ENCODE measurements around the gene TMEM267.
A peak's percentile ranks its signal among the peaks of the same experiment; 100 is the strongest.
"Not testable (repeated sequence)": the region's sequence is repeated elsewhere in the genome, so short reads cannot be mapped to it uniquely, and the experiment has no call there.

The TMEM267 gene

DNA sequence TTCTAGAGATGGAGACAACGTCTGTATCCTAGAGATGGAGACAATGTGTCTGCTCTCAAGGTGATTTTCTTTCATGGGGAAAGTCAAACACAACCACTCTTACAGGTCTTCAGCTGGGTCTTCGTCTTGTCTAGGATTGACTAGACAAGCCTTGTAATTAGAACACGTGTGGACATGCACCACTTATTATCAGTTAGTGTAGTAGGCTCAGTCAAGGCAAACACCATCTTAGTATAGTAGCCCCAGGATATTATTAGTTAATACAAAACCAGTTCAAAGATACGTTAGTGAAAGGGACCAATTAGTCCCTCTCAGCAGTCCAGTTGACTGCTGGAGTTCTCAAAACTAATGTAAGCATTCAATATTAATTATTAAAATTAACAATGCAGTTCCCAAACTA lies 56.4 kb downstream of the TMEM267 start:
- H3K4me3 ChIP-seq (ENCODE audit: low read depth, low read length) = no peak overlapping the region
- TF ChIP-seq, protein P1, sequence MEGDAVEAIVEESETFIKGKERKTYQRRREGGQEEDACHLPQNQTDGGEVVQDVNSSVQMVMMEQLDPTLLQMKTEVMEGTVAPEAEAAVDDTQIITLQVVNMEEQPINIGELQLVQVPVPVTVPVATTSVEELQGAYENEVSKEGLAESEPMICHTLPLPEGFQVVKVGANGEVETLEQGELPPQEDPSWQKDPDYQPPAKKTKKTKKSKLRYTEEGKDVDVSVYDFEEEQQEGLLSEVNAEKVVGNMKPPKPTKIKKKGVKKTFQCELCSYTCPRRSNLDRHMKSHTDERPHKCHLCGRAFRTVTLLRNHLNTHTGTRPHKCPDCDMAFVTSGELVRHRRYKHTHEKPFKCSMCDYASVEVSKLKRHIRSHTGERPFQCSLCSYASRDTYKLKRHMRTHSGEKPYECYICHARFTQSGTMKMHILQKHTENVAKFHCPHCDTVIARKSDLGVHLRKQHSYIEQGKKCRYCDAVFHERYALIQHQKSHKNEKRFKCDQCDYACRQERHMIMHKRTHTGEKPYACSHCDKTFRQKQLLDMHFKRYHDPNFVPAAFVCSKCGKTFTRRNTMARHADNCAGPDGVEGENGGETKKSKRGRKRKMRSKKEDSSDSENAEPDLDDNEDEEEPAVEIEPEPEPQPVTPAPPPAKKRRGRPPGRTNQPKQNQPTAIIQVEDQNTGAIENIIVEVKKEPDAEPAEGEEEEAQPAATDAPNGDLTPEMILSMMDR (IDR thresholded peaks at IDR 0.05; ENCODE audit: control insufficient read depth, extremely low read depth, insufficient read depth) = no peak

GRCh38 chr5:43425983-43426382 lies 57.7 kb downstream of the TMEM267 start:
- no peak overlapping the region for H3K4me3 ChIP-seq (ENCODE audit: low read depth, low read length)
- DNase-seq (ENCODE audit: low read depth) = no peak
- TF ChIP-seq, protein P1 (IDR thresholded peaks at IDR 0.05; ENCODE audit: control insufficient read depth, extremely low read depth, insufficient read depth) = no peak

More for the DNA sequence above, 56.4 kb downstream of the TMEM267 start:
- no peak for DNase-seq (ENCODE audit: low read depth)

GRCh38 chr5:43423086-43423485 lies 60.6 kb downstream of the TMEM267 start:
- H3K4me3 ChIP-seq (ENCODE audit: low read depth, low read length); DNase-seq (ENCODE audit: low read depth): not testable (repeated sequence)

- H3K4me3 ChIP-seq (ENCODE audit: low read depth, low read length) = no peak overlapping the region
- TF ChIP-seq, protein P1 (IDR thresholded peaks at IDR 0.05; ENCODE audit: control insufficient read depth, extremely low read depth, insufficient read depth) = no peak
- DNase-seq (ENCODE audit: low read depth) = peak; percentile 59
Measured at GRCh38 chr5:43422143-43422542, 61.5 kb downstream of the TMEM267 start.

- TF ChIP-seq, protein P1 (IDR thresholded peaks at IDR 0.05; ENCODE audit: control insufficient read depth, extremely low read depth, insufficient read depth) = no peak
- DNase-seq (ENCODE audit: low read depth) = no peak
- no peak overlapping the region for H3K4me3 ChIP-seq (ENCODE audit: low read depth, low read length)
Measured at GRCh38 chr5:43421450-43422133, 62.1 kb downstream of the TMEM267 start.

GRCh38 chr5:43420241-43420640 lies 63.4 kb downstream of the TMEM267 start:
- TF ChIP-seq, protein P1 (IDR thresholded peaks at IDR 0.05; ENCODE audit: control insufficient read depth, extremely low read depth, insufficient read depth) = no peak
- no peak for DNase-seq (ENCODE audit: low read depth)

GRCh38 chr5:43418561-43418960 lies 65.1 kb downstream of the TMEM267 start:
- DNase-seq (ENCODE audit: low read depth) = no peak
- TF ChIP-seq, protein P1 (IDR thresholded peaks at IDR 0.05; ENCODE audit: control insufficient read depth, extremely low read depth, insufficient read depth) = no peak
- no peak overlapping the region for H3K4me3 ChIP-seq (ENCODE audit: low read depth, low read length)

More at GRCh38 chr5:43420241-43420640, 63.4 kb downstream of the TMEM267 start:
- no peak overlapping the region for H3K4me3 ChIP-seq (ENCODE audit: low read depth, low read length)
